WTC11 (cell line): Measurements from ENCODE around the gene PTPRK. TPM values are rescaled to one million over a fixed set of nuclear protein-coding genes. Genes with fewer than 3 reads are reported as not detected.

Source experiments
- ATAC-seq: fragments of 200-7000 bp; cut with Tn5 transposase; 2 replicates; pipeline ENCODE4 v1.10.0; 2021; ENCODE audit warnings: mild to moderate bottlenecking, moderate library complexity
- CTCF ChIA-PET: fragments of 300-600 bp; sonication (Branson Sonifier 250); formaldehyde crosslinking; loops from one replicate; lab custom pipeline; 2021; ENCODE audit warnings: antibody characterized with exemption; lab: Charles Lee
- POLR2A ChIA-PET: fragments of 350-600 bp; sonication (Branson Sonifier 250); formaldehyde crosslinking; loops from one replicate; lab custom pipeline; 2021; ENCODE audit warnings: antibody characterized with exemption; lab: Charles Lee
- DNase-seq: peaks from one replicate; pipeline ENCODE4 v3.0.0; 2021; ENCODE audit warnings: low spot score
- H3K27ac Mint-ChIP-seq: 2 replicates; pipeline ENCODE4 v1.8.0; 2021; ENCODE audit warnings: mixed read lengths
- H3K27me3 Mint-ChIP-seq: 2 replicates; pipeline ENCODE4 v1.8.0; 2021; ENCODE audit warnings: low read depth, mild to moderate bottlenecking, moderate library complexity, mixed read lengths
- H3K36me3 Mint-ChIP-seq: 2 replicates; pipeline ENCODE4 v1.8.0; 2021; ENCODE audit warnings: mixed read lengths
- H3K4me1 Mint-ChIP-seq: 2 replicates; pipeline ENCODE4 v1.8.0; 2022; ENCODE audit warnings: mixed read lengths
- H3K4me3 Mint-ChIP-seq: 2 replicates; pipeline ENCODE4 v1.8.0; 2021; ENCODE audit warnings: mild to moderate bottlenecking, moderate library complexity, mixed read lengths
- H3K9me3 Mint-ChIP-seq: 2 replicates; pipeline ENCODE4 v1.8.0; 2021; ENCODE audit warnings: mixed read lengths
- E2F1 ChIP-seq: sonication (generic); formaldehyde crosslinking; IDR thresholded peaks from 2 replicates; pipeline ENCODE4 v1.8.0; 2022; ENCODE audit warnings: mild to moderate bottlenecking, missing genetic modification reagents
- HMGA2 ChIP-seq: fragments of 250-450 bp; sonication (Bioruptor Pico); IDR thresholded peaks from 2 replicates; pipeline ENCODE4 v1.4.0; 2021; ENCODE audit warnings: mild to moderate bottlenecking, moderate library complexity
- KAT7 ChIP-seq: sonication (generic); formaldehyde crosslinking; IDR thresholded peaks from 2 replicates; pipeline ENCODE4 v1.8.1; 2023; ENCODE audit warnings: missing genetic modification reagents, mild to moderate bottlenecking, borderline replicate concordance
- MLX ChIP-seq: sonication (generic); formaldehyde crosslinking; IDR thresholded peaks from 2 replicates; pipeline ENCODE4 v1.8.1; 2023; ENCODE audit warnings: mild to moderate bottlenecking, missing genetic modification reagents, moderate library complexity
- MYBL2 ChIP-seq: sonication (generic); formaldehyde crosslinking; IDR thresholded peaks from 2 replicates; pipeline ENCODE4 v1.8.1; 2023; ENCODE audit warnings: mild to moderate bottlenecking, moderate library complexity, missing genetic modification reagents
- NFATC4 ChIP-seq: fragments of 250-450 bp; sonication (Bioruptor Pico); IDR thresholded peaks from 2 replicates; pipeline ENCODE4 v1.9.0; 2021; ENCODE audit warnings: mild to moderate bottlenecking
- NR1H2 ChIP-seq: sonication (generic); formaldehyde crosslinking; IDR thresholded peaks from 2 replicates; pipeline ENCODE4 v1.9.0; 2021; ENCODE audit warnings: mild to moderate bottlenecking, moderate library complexity, missing genetic modification reagents
- OVOL2 ChIP-seq: fragments of 250-450 bp; sonication (Bioruptor Pico); IDR thresholded peaks from 2 replicates; pipeline ENCODE4 v1.9.0; 2021; ENCODE audit warnings: mild to moderate bottlenecking, borderline replicate concordance
- SP1 ChIP-seq: sonication (generic); formaldehyde crosslinking; conservative IDR thresholded peaks from 2 replicates; pipeline ENCODE4 v1.8.1; 2022; ENCODE audit warnings: missing genetic modification reagents
- TEAD1 ChIP-seq: sonication (generic); formaldehyde crosslinking; IDR thresholded peaks from 2 replicates; pipeline ENCODE4 v1.8.0; 2022; ENCODE audit warnings: mild to moderate bottlenecking, missing genetic modification reagents
- TP53 ChIP-seq: sonication (generic); formaldehyde crosslinking; IDR thresholded peaks from 2 replicates; pipeline ENCODE4 v1.8.1; 2023; ENCODE audit warnings: mild to moderate bottlenecking, missing genetic modification reagents
- ZNF121 ChIP-seq: sonication (generic); formaldehyde crosslinking; IDR thresholded peaks from 2 replicates; pipeline ENCODE4 v1.8.0; 2023; ENCODE audit warnings: missing genetic modification reagents
- ZNF232 ChIP-seq: sonication (generic); formaldehyde crosslinking; IDR thresholded peaks from 2 replicates; pipeline ENCODE4 v1.8.0; 2022; ENCODE audit warnings: mild to moderate bottlenecking, missing genetic modification reagents
- ZNF423 ChIP-seq: fragments of 250-450 bp; sonication (Bioruptor Pico); IDR thresholded peaks from 2 replicates; pipeline ENCODE4 v2.1.2; 2022; ENCODE audit warnings: mild to moderate bottlenecking, moderate library complexity
- ZNF512 ChIP-seq: sonication (generic); formaldehyde crosslinking; IDR thresholded peaks from 2 replicates; pipeline ENCODE4 v1.8.1; 2022; ENCODE audit warnings: missing genetic modification reagents, borderline replicate concordance
- ZNF671 ChIP-seq: fragments of 250-450 bp; sonication (Bioruptor Pico); IDR thresholded peaks from 2 replicates; pipeline ENCODE4 v1.8.0; 2021; ENCODE audit warnings: mild to moderate bottlenecking
- total RNA-seq: library from RNA; stranded (reverse); gene quantifications from 3 replicates; pipeline ENCODE4 v1.2.3, GENCODE V29; 2021
- TF ChIP-seq, protein P1 (sequence below): sonication (generic); formaldehyde crosslinking; IDR thresholded peaks from 2 replicates; pipeline ENCODE4 v1.8.1; 2022; ENCODE audit warnings: mild to moderate bottlenecking, missing genetic modification reagents, moderate library complexity, borderline replicate concordance
- TF ChIP-seq, protein P2 (sequence below): sonication (generic); formaldehyde crosslinking; conservative IDR thresholded peaks from 2 replicates; pipeline ENCODE4 v1.8.1; 2022; ENCODE audit warnings: mild to moderate bottlenecking, missing genetic modification reagents
- TF ChIP-seq, protein P3 (sequence below): sonication (generic); formaldehyde crosslinking; conservative IDR thresholded peaks from 2 replicates; pipeline ENCODE4 v1.8.1; 2023; ENCODE audit warnings: mild to moderate bottlenecking, low read depth, missing genetic modification reagents, moderate library complexity

PTPRK gene
- total RNA-seq, 1 experiment from 2014 or later = 44.8 TPM

DNA sequence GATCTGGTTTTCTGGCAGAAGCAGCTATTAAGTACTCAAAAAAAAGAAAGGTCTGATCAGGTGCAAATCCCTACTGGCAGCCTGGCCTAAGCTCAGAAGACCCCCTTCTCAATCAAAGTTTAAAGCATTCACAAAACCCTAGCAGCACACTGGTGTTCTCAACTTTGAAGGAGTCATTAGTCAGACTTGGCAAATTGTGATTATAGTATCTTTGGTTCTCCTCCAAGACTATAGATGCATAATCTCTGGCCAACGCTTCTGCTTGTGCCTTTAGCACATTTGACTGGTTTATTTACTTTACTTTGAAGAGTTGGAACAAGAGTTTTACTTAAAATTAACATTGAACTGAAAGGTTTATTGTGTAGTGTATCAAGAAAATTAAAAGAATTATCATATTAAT lies 248.9 kb downstream of the PTPRK start:
- H3K36me3 Mint-ChIP-seq = no peaks in the 10 kb centered on the region
- CTCF ChIA-PET = no interaction called here
- POLR2A ChIA-PET = interaction anchor here (1.0 kb wide), 1 partner anchor 14 kb away, joined by 3 read pairs; no protein-coding TSS in a partner anchor
- 0 out of 2 replicates have a peak, but pooled peaks cover 3% of the 10 kb centered on the region for H3K4me1 Mint-ChIP-seq
- no peak for DNase-seq
- H3K27me3 Mint-ChIP-seq = no peaks in the 10 kb centered on the region
- H3K4me3 Mint-ChIP-seq = no peak overlapping the region
- peaks cover 3% of the 10 kb centered on the region; the same call in 1 of the 2 replicates for H3K9me3 Mint-ChIP-seq
- H3K27ac Mint-ChIP-seq = no peak overlapping the region
- ATAC-seq = no peak
- TF ChIP-seq, protein P1, sequence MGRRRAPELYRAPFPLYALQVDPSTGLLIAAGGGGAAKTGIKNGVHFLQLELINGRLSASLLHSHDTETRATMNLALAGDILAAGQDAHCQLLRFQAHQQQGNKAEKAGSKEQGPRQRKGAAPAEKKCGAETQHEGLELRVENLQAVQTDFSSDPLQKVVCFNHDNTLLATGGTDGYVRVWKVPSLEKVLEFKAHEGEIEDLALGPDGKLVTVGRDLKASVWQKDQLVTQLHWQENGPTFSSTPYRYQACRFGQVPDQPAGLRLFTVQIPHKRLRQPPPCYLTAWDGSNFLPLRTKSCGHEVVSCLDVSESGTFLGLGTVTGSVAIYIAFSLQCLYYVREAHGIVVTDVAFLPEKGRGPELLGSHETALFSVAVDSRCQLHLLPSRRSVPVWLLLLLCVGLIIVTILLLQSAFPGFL (CRISPR knock-in tag) = no peak
- TF ChIP-seq ZNF121 (no peak), OVOL2 (no peak), E2F1 (CRISPR knock-in tag) (no peak), TEAD1 (no peak), NFATC4 (CRISPR knock-in tag) (no peak), SP1 (no peak), ZNF512 (CRISPR knock-in tag) (no peak), NR1H2 (no peak), HMGA2 (CRISPR knock-in tag) (no peak), ZNF671 (no peak), ZNF423 (CRISPR knock-in tag) (no peak), TP53 (CRISPR knock-in tag) (no peak), ZNF232 (CRISPR knock-in tag) (no peak)
- TF ChIP-seq, protein P2, sequence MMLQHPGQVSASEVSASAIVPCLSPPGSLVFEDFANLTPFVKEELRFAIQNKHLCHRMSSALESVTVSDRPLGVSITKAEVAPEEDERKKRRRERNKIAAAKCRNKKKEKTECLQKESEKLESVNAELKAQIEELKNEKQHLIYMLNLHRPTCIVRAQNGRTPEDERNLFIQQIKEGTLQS = no peak

GRCh38 chr6:128271011-128271410 lies 249.4 kb downstream of the PTPRK start:
- Mint-ChIP-seq H3K27me3 (no peaks in the 10 kb centered on the region), H3K4me1 (0 out of 2 replicates have a peak, but pooled peaks cover 3% of the 10 kb centered on the region), H3K4me3 (no peak overlapping the region), H3K9me3 (peaks cover 3% of the 10 kb centered on the region; the same call in 1 of the 2 replicates), H3K27ac (no peak overlapping the region), H3K36me3 (no peaks in the 10 kb centered on the region)
- TF ChIP-seq MLX (CRISPR knock-in tag) (no peak), MYBL2 (CRISPR knock-in tag) (no peak)
- no peak for ATAC-seq
- ChIA-PET POLR2A (interaction anchor here (1.0 kb wide), 1 partner anchor 14 kb away, joined by 3 read pairs; no protein-coding TSS in a partner anchor), CTCF (no interaction called here)
- DNase-seq = no peak

DNA sequence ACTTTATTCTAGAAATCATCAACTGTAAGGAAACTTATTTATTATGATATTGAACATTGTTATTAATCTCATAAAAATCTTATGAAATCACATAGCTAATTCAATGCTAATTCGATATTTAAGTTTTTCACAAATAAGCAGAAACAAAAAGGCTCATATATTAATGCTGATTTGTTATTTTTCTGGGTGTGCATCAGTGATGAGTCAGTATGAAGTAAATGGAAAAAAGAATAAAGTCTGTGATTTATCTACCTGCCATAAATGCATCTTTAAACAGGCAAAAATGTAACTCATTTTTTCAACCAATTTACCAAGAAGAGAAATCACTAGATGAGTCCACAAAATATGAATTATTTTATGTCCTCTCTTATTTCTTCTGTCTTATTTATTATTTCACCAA lies 253.5 kb downstream of the PTPRK start:
- H3K27me3 Mint-ChIP-seq = no peaks in the 10 kb centered on the region
- CTCF ChIA-PET = no interaction called here
- H3K36me3 Mint-ChIP-seq = peaks cover 9% of the 10 kb centered on the region
- H3K9me3 Mint-ChIP-seq = peaks cover 11% of the 10 kb centered on the region
- no peaks in the 10 kb centered on the region for H3K4me1 Mint-ChIP-seq
- no peak overlapping the region for H3K27ac Mint-ChIP-seq
- TF ChIP-seq KAT7 = no peak
- TF ChIP-seq, protein P3, sequence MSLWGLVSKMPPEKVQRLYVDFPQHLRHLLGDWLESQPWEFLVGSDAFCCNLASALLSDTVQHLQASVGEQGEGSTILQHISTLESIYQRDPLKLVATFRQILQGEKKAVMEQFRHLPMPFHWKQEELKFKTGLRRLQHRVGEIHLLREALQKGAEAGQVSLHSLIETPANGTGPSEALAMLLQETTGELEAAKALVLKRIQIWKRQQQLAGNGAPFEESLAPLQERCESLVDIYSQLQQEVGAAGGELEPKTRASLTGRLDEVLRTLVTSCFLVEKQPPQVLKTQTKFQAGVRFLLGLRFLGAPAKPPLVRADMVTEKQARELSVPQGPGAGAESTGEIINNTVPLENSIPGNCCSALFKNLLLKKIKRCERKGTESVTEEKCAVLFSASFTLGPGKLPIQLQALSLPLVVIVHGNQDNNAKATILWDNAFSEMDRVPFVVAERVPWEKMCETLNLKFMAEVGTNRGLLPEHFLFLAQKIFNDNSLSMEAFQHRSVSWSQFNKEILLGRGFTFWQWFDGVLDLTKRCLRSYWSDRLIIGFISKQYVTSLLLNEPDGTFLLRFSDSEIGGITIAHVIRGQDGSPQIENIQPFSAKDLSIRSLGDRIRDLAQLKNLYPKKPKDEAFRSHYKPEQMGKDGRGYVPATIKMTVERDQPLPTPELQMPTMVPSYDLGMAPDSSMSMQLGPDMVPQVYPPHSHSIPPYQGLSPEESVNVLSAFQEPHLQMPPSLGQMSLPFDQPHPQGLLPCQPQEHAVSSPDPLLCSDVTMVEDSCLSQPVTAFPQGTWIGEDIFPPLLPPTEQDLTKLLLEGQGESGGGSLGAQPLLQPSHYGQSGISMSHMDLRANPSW (CRISPR knock-in tag) = no peak
- TF ChIP-seq ZNF423 (CRISPR knock-in tag) = no peak
- TF ChIP-seq OVOL2 = no peak
- TF ChIP-seq, all 79 proteins: peak for 0
- no peak overlapping the region for H3K4me3 Mint-ChIP-seq
- DNase-seq = no peak
- no peak for ATAC-seq
- POLR2A ChIA-PET = no interaction called here
